ENCODE data around the gene ANO8. TPM values are rescaled to one million over a fixed set of nuclear protein-coding genes. Genes with fewer than 3 reads are reported as not detected.
A peak's percentile ranks its signal among the peaks of the same experiment; 100 is the strongest.

Gene ANO8
- total RNA-seq, 1 experiment from 2014 or later, result 21.9 TPM

DNA sequence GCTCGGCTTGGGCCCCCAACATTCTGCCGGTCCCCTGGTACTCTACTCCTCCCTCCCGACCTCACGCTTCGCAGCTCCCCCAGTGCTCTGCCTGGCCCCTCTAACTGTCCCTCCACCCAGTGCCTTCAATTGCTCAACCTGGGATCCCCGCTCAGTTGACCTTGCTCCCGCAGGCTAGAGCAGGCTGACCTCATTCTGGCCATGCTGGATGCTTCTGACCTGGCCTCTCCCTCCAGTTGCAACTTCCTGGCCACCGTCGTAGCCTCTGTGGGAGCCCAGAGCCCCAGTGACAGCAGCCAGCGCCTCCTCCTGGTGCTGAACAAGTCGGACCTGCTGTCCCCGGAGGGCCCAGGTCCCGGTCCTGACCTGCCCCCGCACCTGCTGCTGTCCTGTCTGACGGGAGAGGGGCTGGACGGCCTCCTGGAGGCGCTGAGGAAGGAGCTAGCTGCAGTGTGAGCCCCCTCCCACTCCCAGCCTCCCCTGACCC lies 6.3 kb upstream of the ANO8 start:
- Histone ChIP-seq H3K56ac (ENCODE audit: insufficient read length, low read depth, low read length) (no peak overlapping the region), H3K23ac (ENCODE audit: insufficient read length, low read depth, low read length) (no peak overlapping the region), H3K14ac (ENCODE audit: insufficient read depth, low read length) (no peak overlapping the region; the same call in 1 of the 2 replicates), H4K20me1 (ENCODE audit: control insufficient read depth, insufficient read depth, insufficient read length) (no peaks in the 10 kb centered on the region), H3K27me3 (ENCODE audit: insufficient read depth, low read length) (no peaks in the 10 kb centered on the region), H2BK20ac (ENCODE audit: low read depth, low read length, poor library complexity, severe bottlenecking) (no peak overlapping the region), H4K5ac (ENCODE audit: insufficient read length, low read depth, low read length) (no peak overlapping the region), H2BK120ac (ENCODE audit: low read depth, low read length, poor library complexity, severe bottlenecking) (no peak overlapping the region), H3K18ac (ENCODE audit: insufficient read length, low read depth, low read length) (no peak overlapping the region), H2AK5ac (ENCODE audit: insufficient read length, low read length) (no peak overlapping the region), H3T11ph (ENCODE audit: low read length) (no peak overlapping the region), H2BK15ac (ENCODE audit: low read depth, low read length) (no peak overlapping the region), H4K91ac (ENCODE audit: insufficient read length, low read depth, low read length) (no peak overlapping the region), H3K4me2 (ENCODE audit: insufficient read depth, insufficient read length, low read length) (peak overlapping the region; percentile 10), H3K79me1 (ENCODE audit: insufficient read depth, low read depth, low read length, poor library complexity, severe bottlenecking) (no peaks in the 10 kb centered on the region), H3K9me3 (ENCODE audit: control insufficient read depth, low read depth, low read length) (no peaks in the 10 kb centered on the region), H3K4ac (ENCODE audit: low read depth, low read length) (no peak overlapping the region), H3K4me1 (ENCODE audit: insufficient read depth, low read length) (peaks cover 2% of the 10 kb centered on the region; the same call in 1 of the 2 replicates), H4K8ac (replicated peaks; ENCODE audit: insufficient read length, low read depth, low read length) (no peak overlapping the region), H3K27ac (ENCODE audit: insufficient read length, low read depth, low read length) (no peak overlapping the region), H3K9ac (ENCODE audit: extremely low read depth, insufficient read length, low read length) (no peak overlapping the region), H2BK12ac (ENCODE audit: insufficient read length, low read depth, low read length) (no peak overlapping the region), H3K79me2 (ENCODE audit: insufficient read depth, low read length) (no peaks in the 10 kb centered on the region), H2AFZ (ENCODE audit: low read length) (no peak overlapping the region), H2BK5ac (ENCODE audit: insufficient read length, low read length) (no peak overlapping the region), H3K23me2 (ENCODE audit: insufficient read length, low read depth, low read length, poor library complexity, severe bottlenecking) (peaks cover 12% of the 10 kb centered on the region)
- TF ChIP-seq, protein P1, sequence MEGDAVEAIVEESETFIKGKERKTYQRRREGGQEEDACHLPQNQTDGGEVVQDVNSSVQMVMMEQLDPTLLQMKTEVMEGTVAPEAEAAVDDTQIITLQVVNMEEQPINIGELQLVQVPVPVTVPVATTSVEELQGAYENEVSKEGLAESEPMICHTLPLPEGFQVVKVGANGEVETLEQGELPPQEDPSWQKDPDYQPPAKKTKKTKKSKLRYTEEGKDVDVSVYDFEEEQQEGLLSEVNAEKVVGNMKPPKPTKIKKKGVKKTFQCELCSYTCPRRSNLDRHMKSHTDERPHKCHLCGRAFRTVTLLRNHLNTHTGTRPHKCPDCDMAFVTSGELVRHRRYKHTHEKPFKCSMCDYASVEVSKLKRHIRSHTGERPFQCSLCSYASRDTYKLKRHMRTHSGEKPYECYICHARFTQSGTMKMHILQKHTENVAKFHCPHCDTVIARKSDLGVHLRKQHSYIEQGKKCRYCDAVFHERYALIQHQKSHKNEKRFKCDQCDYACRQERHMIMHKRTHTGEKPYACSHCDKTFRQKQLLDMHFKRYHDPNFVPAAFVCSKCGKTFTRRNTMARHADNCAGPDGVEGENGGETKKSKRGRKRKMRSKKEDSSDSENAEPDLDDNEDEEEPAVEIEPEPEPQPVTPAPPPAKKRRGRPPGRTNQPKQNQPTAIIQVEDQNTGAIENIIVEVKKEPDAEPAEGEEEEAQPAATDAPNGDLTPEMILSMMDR (conservative IDR thresholded peaks at IDR 0.05), result no peak
- H3K4me1 Mint-ChIP-seq, result peaks cover 13 to 36% of the 10 kb centered on the region in 2 experiments
- DNase-seq, result peak; percentile 79
- no CpG with 5 or more reads among the region's 17 CpGs for WGBS (ENCODE audit: extremely low coverage, insufficient read length, low lambda C conversion rate)
- no peaks in the 10 kb centered on the region; a peak in 1 of 5 replicates for H3K9me3 Mint-ChIP-seq
- H3K4me3 Mint-ChIP-seq, result no peak overlapping the region
- H3K27me3 Mint-ChIP-seq (ENCODE audit: low read depth), result no peaks in the 10 kb centered on the region
- peak overlapping the region; percentile 27 to 82 (median 61); a peak in 2 of 7 replicates for H3K27ac Mint-ChIP-seq
- peaks cover 10 to 35% (median 23%) of the 10 kb centered on the region in 3 experiments; a peak in 5 of 7 replicates for H3K36me3 Mint-ChIP-seq (ENCODE audit: insufficient read depth in 1 of 3, low read depth in 3 of 3)
